NCI-H146 (cell line): ENCODE results near the gene NPY2R.

Experiments used
- DNase-seq: peaks from one replicate; lab custom pipeline; 2025; lab: John Stamatoyannopoulos, UW

The NPY2R gene

GRCh38 chr4:155208258-155209054 lies at the start of gene NPY2R:
Gene NPY2R (plus strand): TSS chr4:155208636. CDS start chr4:155213940, 5,304 bp downstream.
- DNase-seq, result no peak

GRCh38 chr4:155161357-155161756 lies 47.1 kb upstream of the NPY2R start:
- DNase-seq, result no peak

GRCh38 chr4:155164718-155165117 lies 43.7 kb upstream of the NPY2R start:
- DNase-seq, result no peak

GRCh38 chr4:155170569-155170968 lies 37.9 kb upstream of the NPY2R start:
- no peak for DNase-seq

- DNase-seq, result no peak
Observed at GRCh38 chr4:155173371-155173770, 35.1 kb upstream of the NPY2R start.

- DNase-seq, result no peak
Observed at GRCh38 chr4:155174668-155175067, 33.8 kb upstream of the NPY2R start.

- DNase-seq, result no peak
Observed at GRCh38 chr4:155179216-155179615, 29.2 kb upstream of the NPY2R start.

- DNase-seq, result no peak
Observed at GRCh38 chr4:155186972-155187371, 21.5 kb upstream of the NPY2R start.

- no peak for DNase-seq
Observed at GRCh38 chr4:155187989-155188388, 20.4 kb upstream of the NPY2R start.

- DNase-seq, result no peak
Observed at GRCh38 chr4:155190099-155190498, 18.3 kb upstream of the NPY2R start.

- no peak for DNase-seq
Observed at GRCh38 chr4:155197757-155198156, 10.7 kb upstream of the NPY2R start.

- no peak for DNase-seq
Observed at GRCh38 chr4:155207534-155208257, 740 bp upstream of the NPY2R start.

- no peak for DNase-seq
Observed at GRCh38 chr4:155220025-155220424, 11.6 kb downstream of the NPY2R start.

GRCh38 chr4:155227131-155227530 lies 18.7 kb downstream of the NPY2R start:
- DNase-seq, result no peak

- no peak for DNase-seq
Observed at GRCh38 chr4:155228713-155229112, 20.3 kb downstream of the NPY2R start.

GRCh38 chr4:155232432-155232831 lies 24.0 kb downstream of the NPY2R start:
- no peak for DNase-seq

GRCh38 chr4:155234206-155234605 lies 25.8 kb downstream of the NPY2R start:
- DNase-seq, result no peak

- no peak for DNase-seq
Observed at GRCh38 chr4:155237567-155237966, 29.1 kb downstream of the NPY2R start.

- DNase-seq, result no peak
Observed at GRCh38 chr4:155241225-155241624, 32.8 kb downstream of the NPY2R start.

GRCh38 chr4:155241664-155242063 lies 33.2 kb downstream of the NPY2R start:
- DNase-seq, result no peak

GRCh38 chr4:155245105-155245504 lies 36.7 kb downstream of the NPY2R start:
- DNase-seq, result no peak

GRCh38 chr4:155248002-155248896 lies 39.8 kb downstream of the NPY2R start:
- no peak for DNase-seq
